ENCODE results near the gene TIAM1.

The TIAM1 gene

DNA sequence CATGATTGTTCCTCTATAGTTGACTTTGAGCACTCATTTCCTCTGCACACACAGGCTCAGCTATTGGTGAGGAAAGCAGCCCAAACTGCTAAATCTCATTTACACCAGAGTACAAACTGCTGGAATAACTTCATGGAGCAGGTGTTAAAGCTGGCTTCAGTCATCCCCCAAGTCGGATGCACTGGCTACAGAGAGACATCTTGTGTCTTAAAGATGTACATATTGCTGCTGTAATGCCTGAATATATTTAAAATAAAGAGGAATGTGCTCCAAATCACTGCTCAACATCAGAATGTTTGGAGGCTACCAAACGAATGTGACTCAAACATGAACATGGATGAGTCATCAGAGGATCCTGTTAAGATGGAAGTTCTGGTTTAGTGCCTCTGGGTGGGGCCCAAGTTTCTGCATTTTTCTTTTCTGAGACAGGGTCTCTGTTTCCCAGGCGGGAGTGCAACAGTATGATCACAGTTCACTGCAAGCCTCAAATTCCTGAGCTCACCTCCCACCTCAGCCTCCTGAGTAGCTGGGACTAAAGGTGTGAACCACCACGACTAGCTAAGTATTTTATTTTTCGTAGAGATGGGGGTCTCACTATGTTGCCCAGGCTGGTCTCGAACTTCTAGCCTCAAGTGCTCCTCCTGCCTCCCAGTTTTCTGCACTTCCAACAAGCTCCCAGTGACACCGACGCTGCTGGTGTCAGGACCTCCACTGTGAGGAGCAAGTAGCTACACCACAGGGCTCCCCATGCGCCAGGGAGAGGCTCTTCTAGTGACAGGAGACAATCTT lies 226.7 kb downstream of the TIAM1 start:
- DNase-seq: no peak

DNA sequence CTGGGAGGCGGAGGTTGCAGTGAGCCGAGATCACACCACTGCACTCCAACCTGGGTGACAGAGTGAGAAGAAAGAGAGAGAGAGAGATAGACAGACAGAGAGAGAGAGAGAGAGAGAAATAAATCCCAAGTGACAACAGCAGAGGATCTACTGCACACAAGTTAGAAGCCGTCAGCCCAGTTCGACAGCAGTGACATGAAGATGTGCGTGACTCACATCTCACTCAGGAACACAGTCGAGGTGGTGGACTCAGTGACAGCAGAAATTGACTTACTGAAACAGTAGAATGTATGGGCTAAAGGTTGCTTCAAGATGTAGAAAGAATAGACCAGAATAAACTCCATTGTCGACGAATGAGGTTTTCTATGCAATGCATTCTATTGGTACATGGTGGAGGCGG lies 228.8 kb downstream of the TIAM1 start:
- DNase-seq: no peak

DNA sequence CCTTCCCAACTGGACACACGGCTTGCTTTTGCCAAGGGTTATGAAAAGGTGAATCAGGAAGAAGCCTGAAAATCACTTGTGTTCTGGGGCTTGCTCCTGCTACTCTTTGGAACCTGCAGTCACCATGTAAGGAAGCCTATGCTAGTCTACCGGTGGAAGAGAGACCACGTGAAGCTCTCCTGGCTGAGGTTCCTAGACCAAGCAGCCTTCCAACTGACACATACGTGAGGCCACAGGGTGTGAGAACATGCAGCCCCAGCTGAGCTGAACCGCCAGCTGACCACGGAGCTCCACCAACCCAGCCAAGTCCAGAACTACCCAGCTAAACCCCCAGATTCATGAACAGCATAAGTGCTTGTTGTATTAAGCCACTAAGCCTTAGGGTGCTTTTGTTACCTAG lies 233.0 kb downstream of the TIAM1 start:
- DNase-seq: no peak

DNA sequence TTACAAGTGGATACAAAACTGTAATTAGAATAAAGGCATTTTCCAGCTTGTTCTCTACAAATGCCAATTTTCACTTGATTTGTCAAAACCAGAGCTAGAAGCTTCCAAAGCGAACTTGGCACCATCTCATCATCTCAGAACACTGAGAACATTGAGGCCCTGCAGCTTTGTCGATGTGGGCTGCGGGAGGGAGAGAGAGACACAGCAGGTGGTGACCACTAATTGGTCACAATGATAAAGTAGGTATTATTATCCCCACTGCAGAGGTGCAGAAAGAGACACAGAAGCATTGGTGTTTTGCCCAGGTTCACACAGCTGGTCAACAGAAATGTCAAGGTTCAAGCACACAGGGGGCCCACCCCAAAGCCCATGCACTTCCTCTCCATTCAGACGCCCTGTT lies 233.6 kb downstream of the TIAM1 start:
- no peak for DNase-seq

DNA sequence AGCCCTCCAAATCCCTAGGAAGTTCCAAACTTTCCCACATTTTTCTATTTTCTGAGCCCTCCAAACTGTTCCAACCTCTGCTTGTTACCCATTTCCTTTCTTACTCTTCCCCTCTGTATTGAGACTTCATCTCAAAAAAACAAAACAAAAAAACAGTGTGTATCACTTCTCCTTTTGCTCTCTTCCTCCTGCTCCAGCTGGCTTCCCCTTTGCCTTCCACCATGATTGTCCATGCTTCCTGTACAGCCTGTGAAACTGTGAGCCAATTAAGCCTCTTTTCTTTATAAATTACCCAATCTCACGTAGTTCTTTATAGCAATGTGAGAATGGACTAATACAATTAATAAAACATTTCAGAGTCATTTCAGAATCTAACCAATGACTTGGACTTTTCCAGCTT lies 236.2 kb downstream of the TIAM1 start:
- no peak for DNase-seq

DNA sequence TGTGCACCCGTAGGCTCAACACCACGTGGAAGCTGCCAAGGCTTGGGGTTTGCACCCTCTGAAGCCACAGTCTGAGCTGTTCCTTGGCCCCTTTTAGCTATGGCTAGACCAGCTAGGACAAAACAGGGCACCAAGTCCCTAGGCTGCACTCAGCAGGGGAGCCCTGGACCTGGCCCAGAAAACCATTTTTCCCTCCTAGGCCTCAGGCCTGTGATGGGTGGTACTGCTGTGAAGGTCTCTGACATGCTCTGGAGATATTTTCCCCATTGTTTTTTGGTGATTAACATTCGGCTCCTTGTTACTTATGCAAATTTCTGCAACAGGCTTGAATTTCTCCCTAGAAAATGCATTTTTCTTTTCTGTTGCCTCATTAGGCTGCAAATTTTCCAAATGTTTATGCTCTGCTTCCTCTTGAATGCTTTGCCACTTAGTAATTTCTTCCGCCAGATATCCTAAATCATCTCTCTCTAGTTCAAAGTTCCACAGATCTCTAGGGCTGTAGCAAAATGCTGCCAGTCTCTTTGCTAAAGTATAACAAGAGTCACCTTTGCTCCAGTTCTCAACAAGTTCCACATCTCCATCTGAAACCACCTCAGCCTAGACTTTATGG lies 236.8 kb downstream of the TIAM1 start:
- DNase-seq: no peak

DNA sequence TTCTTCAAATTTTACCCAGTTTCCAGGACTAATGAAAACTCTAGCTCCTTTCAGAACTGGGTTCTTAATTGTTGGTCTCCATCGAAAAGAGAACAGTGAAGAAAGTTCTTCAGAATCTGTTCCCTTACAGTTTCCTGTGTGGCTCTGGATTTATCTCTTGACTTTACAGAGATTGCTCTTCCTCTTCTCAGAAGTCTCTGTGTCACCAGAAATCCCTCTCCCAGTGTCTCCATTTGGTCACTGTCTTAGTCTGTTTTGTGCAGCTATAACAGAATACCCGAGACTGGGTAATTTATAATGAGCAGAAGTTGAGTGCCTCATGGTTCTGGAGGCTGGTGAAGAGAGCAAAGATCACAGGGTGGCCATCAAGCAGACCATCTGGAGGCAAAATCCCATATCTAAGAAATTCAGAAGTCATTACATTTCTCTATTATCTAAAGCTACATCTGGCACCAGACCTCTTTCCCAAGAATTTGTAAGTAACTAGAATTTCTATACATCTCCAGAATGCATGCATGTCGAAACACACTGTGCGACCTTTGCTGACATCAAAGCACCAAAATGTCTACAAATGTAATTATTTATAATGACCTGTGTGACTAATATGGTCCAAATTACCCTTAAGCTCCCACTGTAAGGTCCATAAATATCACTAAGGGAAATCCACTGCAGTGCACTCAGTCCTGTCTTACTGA lies 240.3 kb downstream of the TIAM1 start:
- DNase-seq: no peak

DNA sequence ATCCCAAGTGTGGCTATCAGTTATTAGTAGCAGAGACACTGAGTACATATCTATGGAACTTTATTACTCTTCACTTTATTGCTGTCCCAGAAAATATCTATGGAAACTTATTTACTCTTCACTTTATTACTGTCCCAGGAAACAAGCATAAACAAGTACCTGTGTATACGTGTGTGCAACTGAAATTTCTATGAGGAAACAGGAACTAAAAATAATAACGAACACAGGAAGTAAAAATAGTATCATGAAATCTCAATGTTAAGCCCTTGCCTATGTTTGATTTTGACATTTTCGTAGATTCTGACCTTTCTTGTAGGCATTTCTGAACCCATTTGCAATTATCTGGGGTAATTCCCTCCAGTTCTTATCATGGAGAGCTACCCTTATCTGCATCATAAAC lies 240.9 kb downstream of the TIAM1 start:
- no peak for DNase-seq

DNA sequence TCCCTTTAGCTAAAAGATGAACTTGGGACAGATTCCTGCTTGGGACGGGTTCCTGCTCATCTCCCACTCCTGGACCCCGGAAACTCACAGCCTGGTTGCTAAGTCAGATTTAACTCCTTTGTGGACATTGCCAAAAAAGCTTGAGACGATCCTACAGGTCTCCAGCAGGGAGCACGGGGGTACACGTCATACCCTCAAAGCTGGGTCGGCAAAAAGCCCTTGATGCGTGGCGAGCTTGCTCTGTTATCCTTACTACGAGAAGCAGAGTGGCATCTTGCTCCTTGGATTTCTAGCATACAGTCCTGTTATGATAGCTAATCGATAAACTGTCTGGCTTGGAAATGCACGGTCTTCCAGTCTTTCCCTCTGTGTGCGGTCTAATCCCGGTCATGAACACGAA lies 244.9 kb downstream of the TIAM1 start:
- no peak for DNase-seq

DNA sequence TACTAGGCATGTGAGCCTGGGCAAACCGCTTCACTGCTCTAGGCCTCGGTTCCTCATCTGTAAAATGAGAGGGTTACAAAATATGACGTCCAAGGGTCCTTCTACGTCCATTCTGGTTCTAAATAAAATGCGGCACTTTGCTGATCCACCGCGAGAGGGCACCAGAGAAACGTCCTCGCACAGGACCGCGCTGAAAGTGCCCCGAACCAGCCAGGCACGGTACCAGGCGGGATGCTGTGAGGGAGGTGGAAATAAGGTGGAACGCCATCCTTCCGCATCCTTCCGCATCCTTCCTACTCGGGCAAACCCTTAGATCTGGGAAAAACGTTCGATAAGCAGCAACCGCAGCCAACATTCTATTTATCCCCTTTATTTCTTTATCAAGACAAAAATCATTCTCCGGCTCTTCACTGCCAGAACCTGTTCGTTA lies 245.5 kb downstream of the TIAM1 start:
- peak; percentile 50 to 69 (median 58) for DNase-seq

DNA sequence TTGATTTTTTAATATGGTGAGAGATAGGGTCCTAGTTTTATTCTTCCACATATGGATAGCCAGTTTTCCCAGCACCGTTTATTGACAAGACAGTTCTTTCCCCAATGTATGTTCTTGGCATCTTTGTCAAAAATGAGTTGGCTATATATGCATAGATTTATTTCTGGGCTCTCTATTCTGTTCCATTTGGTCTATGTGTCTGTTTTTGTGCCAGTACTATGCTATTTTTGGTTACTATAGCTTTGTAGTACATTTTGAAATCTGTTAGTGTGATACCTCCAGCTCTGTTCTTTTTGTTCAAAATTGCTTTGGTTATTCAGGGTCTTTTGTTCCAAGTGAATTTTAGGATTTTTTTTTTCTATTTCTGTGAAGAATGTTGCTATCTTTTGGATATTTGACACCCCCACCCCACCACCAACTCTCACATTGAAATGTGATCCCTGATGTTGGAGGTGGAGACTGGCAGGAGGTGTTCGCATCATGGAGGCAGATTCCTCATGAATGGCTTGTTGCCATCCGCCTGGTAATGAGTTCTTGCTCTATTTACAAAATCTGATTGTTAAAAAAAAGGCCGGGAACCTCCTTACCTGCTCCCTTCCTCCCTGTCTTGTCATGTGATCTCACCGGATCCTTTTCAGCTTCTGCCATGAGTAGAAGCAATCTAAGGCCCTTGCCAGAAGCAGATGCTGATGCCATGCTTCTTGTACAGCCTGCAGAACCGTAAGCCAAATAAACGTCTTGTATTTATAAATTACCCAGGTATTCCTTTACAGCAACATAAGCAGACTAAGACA lies 251.0 kb downstream of the TIAM1 start:
- DNase-seq: no peak

DNA sequence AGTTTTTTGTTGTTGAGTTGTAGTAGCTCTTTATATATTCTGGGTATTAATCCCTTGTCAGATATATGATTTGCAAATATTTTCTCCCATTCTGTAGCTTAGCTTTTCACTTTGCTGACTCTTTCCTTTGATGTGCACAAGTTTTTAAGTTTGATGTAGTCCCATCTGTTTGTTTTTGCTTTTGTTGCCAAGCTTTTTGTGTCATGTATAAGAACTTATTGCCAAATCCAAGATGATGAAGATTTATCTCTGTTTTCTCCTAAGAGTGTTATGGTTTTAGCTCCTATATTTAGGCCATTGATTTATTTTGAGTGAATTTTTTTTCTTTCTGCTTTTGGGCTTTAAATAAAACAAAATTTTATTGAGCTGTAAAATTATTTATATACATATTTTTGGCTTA lies 253.7 kb downstream of the TIAM1 start:
- no peak for DNase-seq

DNA sequence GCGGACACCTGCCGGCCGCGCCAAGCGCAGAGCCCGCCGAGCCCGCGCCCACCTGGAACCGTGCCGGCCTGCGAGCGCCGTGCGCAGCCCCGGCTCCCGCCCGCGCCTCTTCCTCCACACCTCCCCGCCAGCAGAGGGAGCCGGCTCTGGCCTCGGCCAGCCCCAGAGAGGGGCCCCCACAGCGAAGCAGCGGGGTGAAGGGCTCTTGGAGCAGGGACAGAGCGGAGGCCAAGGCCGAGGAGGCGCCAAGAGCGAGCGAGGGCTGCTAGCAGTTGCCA lies 255.6 kb downstream of the TIAM1 start:
- DNase-seq: no peak

DNA sequence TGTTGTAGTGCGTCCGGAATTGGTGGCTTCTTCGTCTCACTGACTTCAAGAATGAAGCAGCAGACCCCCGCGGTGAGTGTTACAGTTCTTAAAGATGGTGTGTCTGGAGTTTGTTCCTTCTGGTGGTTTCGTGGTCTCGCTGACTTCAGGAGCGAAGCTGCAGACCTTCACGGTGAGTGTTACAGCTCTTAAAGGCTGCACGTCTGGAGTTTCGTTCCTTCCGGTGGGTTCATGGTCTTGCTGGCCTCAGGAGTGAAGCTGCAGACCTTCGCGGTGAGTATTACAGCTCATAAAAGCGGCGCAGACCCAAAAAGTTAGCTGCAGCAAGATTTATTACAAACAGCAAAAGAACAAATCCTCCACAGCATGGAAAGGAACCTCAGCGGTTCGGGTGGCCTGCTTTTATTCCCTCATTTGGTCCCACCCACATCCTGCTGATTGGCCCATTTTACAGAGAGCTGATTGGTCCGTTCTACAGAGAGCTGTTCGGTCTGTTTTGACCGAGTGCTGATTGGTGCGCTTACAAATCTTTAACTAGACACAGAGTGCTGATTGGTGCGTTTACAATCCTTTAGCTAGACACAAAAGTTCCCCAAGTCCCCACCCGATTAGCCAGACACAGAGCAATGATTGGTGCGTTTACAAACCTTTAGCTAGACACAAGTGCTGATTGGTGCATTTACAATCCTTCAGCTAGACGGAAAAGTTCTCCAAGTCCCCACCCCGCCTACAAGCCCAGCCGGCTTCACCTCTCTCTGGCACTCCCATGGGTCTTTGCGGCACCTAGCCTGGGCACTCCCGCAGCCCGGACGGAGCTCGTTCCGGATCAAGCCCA lies 256.2 kb downstream of the TIAM1 start:
- DNase-seq: no peak

DNA sequence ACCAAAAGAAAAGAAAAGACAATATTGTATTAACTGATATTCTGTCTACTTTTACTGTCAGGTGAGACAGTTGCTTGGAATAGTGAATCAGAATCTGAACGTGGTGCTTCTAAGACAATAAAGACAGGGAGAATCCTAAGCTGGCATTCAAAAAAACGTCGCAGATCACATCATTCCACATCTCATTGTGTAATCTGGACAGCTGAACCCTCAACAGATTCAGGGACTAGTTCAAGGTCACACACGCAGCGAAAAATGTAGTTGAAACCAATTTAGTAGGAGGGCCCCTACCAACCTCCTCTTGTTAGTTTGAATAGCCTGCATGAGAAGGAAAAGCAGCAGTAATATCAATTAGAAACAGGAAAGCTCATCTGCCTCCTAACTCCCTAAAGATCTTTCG lies 259.4 kb downstream of the TIAM1 start:
- no peak for DNase-seq

DNA sequence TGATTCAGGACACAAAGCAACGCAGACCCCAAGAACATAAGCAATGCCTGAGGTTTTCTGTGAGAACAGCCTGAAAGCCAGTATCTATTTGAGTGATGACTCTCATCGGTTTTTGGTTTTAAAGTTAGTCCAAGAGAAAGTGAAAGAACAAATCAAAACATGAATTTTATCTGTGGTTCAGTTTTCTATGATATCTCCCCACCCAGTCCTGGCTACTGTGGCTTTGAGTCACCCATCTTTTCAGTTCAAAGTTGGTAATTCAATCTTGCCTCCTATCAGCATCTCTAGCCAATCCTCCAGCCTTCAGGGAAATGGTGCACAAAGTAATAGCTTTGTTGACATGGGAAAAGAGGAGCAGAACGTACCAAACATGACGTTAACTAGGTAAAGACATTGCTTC lies 265.3 kb downstream of the TIAM1 start:
- no peak for DNase-seq

DNA sequence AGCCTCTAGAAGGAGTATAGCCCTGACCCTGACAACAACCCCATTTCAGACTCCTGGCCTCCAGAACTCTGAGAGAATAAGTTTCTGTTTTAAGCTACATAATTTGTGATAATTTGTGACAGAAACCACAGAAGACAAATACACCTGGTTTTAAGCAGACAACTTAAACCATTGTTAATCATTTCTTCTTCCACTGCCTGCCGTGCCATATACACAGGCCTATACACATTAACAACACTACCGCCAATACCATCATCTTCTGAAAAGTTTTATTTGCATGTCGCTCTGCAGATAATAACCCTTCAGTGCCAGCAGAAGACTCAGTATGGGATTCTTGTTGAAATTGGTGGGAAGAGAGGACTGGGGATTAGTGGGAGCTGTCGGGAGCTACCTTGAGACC lies 265.8 kb downstream of the TIAM1 start:
- no peak for DNase-seq

DNA sequence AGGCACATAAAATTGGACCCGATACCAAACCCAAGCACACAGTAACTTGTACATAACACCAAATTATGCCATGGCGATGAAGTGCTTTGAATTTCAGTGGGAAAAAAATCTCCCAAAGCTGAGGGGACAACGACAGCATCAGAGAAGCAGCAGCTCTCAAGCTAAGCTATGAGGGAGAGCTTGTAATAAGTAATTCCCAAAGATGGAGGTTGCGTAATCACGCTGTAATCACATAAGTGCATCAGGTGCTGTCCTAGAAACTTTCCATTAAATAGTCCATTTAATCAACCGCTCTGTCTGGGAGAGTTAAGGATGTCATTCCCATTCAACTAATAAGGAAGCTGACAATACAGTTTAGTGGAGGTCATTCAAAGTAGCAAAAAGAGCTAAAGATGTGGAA lies 268.2 kb downstream of the TIAM1 start:
- DNase-seq: no peak

DNA sequence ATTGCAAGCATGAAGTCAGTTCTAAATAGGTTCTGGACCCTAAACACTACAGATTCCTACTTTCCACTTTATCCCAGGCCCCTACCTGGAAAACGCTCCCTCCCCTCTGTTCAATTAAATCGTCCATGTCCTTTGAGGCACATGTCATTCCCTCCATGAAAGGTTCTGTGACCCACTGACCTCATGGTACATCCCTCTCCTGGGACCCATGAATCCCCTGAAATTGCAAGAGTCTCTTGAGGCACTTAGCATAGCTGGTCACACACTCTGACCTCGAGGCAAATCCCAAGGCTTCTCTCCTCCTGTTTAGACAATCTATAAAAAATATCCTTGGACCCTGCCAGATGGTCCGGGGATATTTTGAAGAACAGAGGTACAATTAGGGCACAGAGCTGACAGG lies 271.5 kb downstream of the TIAM1 start:
- no peak for DNase-seq
